Measurements from ENCODE around the gene TRMU.
"Not testable (repeated sequence)": the region's sequence is repeated elsewhere in the genome, so short reads cannot be mapped to it uniquely, and the experiment has no call there.

Gene TRMU

GRCh38 chr22:46390652-46391301, 55.3 kb downstream of the TRMU start:
- DNase-seq = peak; percentile 27

DNA sequence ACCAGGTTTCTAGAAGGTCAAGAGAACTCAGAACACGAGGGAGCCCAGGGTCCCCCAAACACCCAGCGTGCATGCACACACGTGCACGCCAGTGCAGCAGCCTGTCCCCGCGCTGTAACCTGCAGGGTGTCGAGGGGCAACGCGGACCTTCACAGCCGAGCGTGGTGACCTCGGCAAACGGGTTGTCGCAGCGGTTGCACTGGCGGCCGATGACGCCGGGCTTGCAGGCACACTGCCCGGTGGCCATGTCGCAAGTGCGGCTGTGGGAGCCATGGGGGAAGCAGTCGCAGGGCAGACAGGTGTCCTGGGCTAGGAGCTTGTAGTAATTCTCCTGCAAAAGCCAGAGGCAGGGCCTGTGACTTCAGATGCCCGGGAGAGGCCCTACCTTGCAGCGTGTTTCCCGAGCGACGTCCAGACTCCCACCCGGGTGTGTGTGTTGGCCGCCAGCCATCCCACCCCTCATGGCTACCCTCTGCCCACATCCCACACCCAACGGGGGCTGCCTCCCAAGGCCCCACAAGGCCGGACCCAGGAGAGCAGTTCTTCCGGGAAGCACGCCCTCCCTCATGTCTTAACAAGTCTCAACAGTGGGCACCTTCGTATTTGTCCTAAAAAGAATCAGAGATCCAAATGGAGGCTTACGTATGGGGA, 56.1 kb downstream of the TRMU start:
- no peak for DNase-seq

DNA sequence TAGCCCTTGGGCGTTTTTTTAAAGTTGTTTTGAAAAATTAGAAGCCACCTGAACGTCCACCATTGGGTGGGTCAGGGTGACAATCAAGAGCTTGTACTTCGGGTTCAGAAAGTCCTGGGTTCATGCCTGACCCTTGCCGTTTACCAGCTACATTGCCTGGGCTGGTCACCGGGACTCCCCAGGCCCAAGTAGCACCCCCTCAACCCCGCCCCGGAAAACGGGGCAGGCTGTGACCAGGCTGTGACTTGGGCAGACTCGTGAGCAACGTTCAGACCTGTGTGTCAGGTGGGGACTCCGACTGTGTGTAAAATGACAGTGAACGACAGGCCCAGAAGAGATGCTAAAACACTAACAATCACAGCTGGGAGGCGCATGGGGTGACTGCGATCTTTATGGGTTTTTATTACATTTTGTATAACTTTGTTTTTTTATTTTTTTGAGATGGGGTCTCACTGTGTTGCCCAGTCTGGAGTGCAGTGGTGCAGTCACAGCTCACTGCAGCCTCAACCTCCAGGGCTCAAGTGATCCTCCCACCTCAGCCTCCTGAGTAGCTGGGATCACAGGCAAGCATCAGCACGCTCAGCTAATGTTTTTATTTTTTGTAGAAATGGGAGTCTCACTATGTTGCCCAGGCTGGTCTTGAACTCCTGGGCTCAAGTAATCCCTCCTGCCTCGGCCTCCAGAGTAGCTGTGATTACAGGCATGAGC, 56.8 kb downstream of the TRMU start:
- no peak for DNase-seq

DNA sequence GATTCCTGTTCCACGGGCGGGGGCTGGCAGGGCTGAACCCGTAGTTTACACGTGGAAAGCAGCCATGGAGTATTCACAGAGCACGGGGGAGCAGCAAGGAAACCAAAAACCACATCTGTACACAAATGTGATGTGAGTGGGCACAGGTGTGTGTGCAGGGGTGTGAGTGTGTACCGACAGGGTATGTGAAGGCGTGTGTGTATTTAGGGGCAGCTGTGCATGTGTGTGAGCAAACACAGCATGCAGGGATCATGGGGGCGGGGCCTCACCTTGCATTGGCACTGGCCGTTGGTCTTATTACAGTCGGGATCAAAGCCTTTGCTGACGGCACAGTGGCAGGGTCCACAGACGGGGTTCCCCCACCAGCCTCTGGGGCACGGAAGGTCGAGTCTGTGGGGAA, 58.4 kb downstream of the TRMU start:
- no peak for DNase-seq

DNA sequence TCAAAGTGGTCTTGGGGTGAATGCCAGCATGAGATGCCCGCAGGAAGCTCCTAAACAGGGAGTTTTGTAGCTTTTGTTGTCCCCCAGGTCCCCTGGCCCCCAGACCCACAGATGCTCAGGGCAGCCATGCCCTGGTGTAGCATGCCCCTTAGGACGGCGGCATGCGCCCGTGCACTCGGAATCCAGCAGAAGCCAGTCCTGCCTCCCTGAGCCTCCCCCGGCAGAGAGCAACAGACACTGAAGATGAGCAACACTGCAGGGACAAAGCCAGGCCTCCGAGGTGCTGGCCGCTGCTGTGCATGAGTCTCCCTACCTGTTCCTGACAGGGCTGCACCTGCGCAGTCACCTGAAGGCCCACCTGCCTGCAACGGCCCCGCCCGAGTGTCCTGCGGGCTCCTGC, 59.1 kb downstream of the TRMU start:
- DNase-seq = no peak

- no peak for DNase-seq
Observed at GRCh38 chr22:46395145-46395544, 59.6 kb downstream of the TRMU start.

DNA sequence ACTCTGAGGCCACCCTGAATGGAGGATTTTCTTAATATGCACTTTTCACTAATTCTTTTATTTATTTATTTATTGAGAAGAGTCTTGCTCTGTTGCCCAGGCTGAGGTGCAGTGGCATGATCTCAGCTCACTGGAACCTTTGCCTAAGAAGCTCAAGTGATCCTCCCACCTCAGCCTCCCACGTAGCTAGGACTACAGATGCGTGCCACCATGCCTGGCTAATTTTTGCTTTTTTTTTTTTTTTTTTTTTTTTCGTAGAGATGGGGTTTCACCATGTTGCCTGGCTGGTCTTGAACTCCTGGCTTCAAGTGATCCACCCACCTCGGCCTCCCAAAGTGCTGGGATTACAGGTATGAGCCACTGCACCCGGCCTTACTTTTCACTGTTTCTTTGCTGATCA, 61.5 kb downstream of the TRMU start:
- not testable (repeated sequence) for DNase-seq

GRCh38 chr22:46397514-46397913, 62.0 kb downstream of the TRMU start:
- no peak for DNase-seq

DNA sequence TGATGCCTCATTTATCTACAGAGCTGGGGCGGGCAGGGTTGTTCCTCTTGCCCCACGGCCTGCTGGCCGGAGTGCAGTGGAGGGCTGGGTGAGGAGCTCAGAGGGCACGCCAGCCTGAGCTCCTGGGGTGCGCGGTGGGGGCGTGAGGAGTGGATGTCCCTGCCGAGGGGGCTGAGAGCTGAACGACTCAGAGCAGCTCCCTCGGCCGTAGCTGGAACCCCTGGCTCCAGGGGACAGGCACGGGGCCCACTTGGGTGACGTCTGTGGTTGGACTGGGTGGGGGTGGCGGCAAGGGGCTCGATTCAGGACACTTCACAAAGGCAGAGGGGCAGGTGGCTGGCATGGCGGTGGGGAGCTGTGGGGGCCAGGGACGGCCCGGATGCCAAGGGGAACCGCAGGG, 62.4 kb downstream of the TRMU start:
- no peak for DNase-seq

DNA sequence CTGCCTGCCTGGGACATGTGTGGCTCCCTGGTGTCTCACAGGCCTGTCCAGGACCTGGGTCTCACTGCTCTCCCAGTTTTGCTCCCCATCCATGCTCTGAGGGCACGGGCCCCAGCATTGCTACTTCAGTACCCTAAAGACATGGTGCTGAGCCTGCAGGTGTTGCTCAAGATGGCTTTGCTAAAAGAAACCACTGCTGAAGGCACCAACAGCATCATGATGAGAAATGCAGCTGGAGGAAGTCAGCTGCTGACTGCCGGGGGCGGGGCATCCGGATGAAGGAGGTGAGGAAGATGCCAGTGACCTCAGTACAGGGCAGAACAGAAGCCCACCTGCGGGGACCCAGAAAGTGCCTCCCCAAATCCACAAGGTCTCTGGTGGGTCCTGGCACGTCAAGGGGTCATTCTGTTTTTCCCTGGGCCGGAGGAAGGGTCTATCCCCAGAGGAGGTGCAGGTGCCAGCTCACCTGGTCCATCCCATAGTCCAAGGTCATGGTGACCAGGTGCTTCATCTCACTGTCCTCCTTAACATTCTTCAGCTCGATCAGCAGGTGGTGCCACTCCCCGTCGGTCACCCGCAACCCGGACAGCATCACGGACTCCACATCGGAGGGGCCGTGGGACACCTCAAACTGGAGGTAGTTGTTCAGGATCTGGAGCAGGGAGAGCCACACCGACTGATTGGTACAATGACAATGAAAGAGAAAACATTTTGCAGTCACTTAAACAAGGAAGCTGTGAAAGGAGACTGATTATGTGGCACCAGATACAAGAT, 63.9 kb downstream of the TRMU start:
- DNase-seq = no peak

DNA sequence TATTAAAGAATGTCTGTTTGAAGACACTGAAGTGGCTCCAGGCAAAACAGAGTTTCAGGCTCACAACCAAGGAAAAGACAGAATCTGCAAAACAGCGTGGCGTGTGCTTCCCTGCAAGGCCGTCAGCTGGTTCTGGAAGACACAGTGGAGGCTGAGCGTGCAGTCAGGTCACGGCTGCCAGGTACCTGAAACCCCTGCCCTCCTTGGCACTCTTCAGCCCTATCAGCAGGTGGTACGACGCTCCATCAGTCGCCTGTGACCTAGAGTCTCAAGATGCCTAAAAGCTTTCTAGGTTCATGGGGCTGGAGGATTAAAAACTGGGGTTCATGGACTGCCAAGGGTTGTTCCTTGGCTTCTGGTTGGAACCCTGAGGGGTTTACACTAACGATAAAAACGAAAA, 65.9 kb downstream of the TRMU start:
- no peak for DNase-seq

GRCh38 chr22:46402505-46402904, 67.0 kb downstream of the TRMU start:
- DNase-seq = no peak

- DNase-seq = not testable (repeated sequence)
Observed at GRCh38 chr22:46403880-46404279, 68.4 kb downstream of the TRMU start.

- DNase-seq = no peak
Observed at GRCh38 chr22:46405901-46406300, 70.4 kb downstream of the TRMU start.

- DNase-seq = no peak
Observed at GRCh38 chr22:46406349-46406748, 70.8 kb downstream of the TRMU start.

- no peak for DNase-seq
Observed at GRCh38 chr22:46406791-46407190, 71.3 kb downstream of the TRMU start.

All from HCEC 1CT (cell line).